H9 (cell line): ENCODE measurements around the gene GALNT5. TPM values are rescaled to one million over a fixed set of nuclear protein-coding genes. Genes with fewer than 3 reads are reported as not detected.

ENCODE experiments used
- DNase-seq: peaks from one replicate; pipeline ENCODE4 v3.0.0-alpha.2; 2017
- H2AFZ ChIP-seq: one replicate; pipeline ENCODE4 v1.6.1; 2013; ENCODE audit warnings: mild to moderate bottlenecking, low read length, control low read depth, moderate library complexity
- H2AK5ac ChIP-seq: 2 replicates; pipeline ENCODE4 v1.6.1; 2013; ENCODE audit warnings: low read length, control low read depth, mixed read lengths; ENCODE audit not compliant: insufficient read length
- H2BK120ac ChIP-seq: one replicate; pipeline ENCODE4 v1.6.1; 2013; ENCODE audit warnings: low read depth, mild to moderate bottlenecking, low read length, control low read depth, inconsistent platforms; ENCODE audit not compliant: poor library complexity, severe bottlenecking
- H2BK12ac ChIP-seq: 2 replicates; pipeline ENCODE4 v1.6.1; 2013; ENCODE audit warnings: low read length, control low read depth, mixed read lengths, low read depth; ENCODE audit not compliant: insufficient read length
- H2BK15ac ChIP-seq: 2 replicates; pipeline ENCODE4 v1.6.1; 2013; ENCODE audit warnings: low read depth, low read length, control low read depth
- H2BK20ac ChIP-seq: one replicate; pipeline ENCODE4 v1.6.1; 2013; ENCODE audit warnings: low read depth, mild to moderate bottlenecking, low read length, control low read depth, inconsistent platforms; ENCODE audit not compliant: poor library complexity, severe bottlenecking
- H2BK5ac ChIP-seq: 2 replicates; pipeline ENCODE4 v1.6.1; 2013; ENCODE audit warnings: low read length, control low read depth, mixed read lengths; ENCODE audit not compliant: insufficient read length
- H3K14ac ChIP-seq: 2 replicates; pipeline ENCODE4 v1.6.1; 2013; ENCODE audit warnings: low read length, control low read depth; ENCODE audit not compliant: insufficient read depth
- H3K18ac ChIP-seq: 2 replicates; pipeline ENCODE4 v1.6.1; 2013; ENCODE audit warnings: low read depth, mild to moderate bottlenecking, mixed read lengths, low read length, control low read depth; ENCODE audit not compliant: insufficient read length
- H3K23ac ChIP-seq: 2 replicates; pipeline ENCODE4 v1.6.1; 2013; ENCODE audit warnings: low read length, control low read depth, mixed read lengths, low read depth; ENCODE audit not compliant: insufficient read length
- H3K23me2 ChIP-seq: 2 replicates; pipeline ENCODE4 v1.6.1; 2013; ENCODE audit warnings: low read depth, mild to moderate bottlenecking, mixed read lengths, low read length, control low read depth; ENCODE audit not compliant: insufficient read length, poor library complexity, severe bottlenecking
- H3K27ac ChIP-seq: 2 replicates; pipeline ENCODE4 v1.5.1; 2013; ENCODE audit warnings: low read length, control low read depth, mixed read lengths, low read depth; ENCODE audit not compliant: insufficient read length
- H3K27me3 ChIP-seq: 2 replicates; pipeline ENCODE4 v1.6.1; 2013; ENCODE audit warnings: low read length, control low read depth, inconsistent platforms; ENCODE audit not compliant: insufficient read depth
- H3K4ac ChIP-seq: 2 replicates; pipeline ENCODE4 v1.6.1; 2013; ENCODE audit warnings: low read depth, mild to moderate bottlenecking, control low read depth, inconsistent platforms, low read length, moderate library complexity
- H3K4me1 ChIP-seq: 2 replicates; pipeline ENCODE4 v1.6.1; 2013; ENCODE audit warnings: low read length, control low read depth, inconsistent platforms; ENCODE audit not compliant: insufficient read depth
- H3K4me2 ChIP-seq: 2 replicates; pipeline ENCODE4 v1.6.1; 2013; ENCODE audit warnings: low read length, control low read depth, mixed read lengths; ENCODE audit not compliant: insufficient read length, insufficient read depth
- H3K56ac ChIP-seq: 2 replicates; pipeline ENCODE4 v1.6.1; 2013; ENCODE audit warnings: low read depth, mild to moderate bottlenecking, mixed read lengths, low read length, control low read depth; ENCODE audit not compliant: insufficient read length
- H3K79me1 ChIP-seq: 2 replicates; pipeline ENCODE4 v1.6.1; 2013; ENCODE audit warnings: low read depth, mild to moderate bottlenecking, moderate library complexity, low read length, control low read depth, inconsistent platforms; ENCODE audit not compliant: insufficient read depth, poor library complexity, severe bottlenecking
- H3K79me2 ChIP-seq: 2 replicates; pipeline ENCODE4 v1.6.1; 2013; ENCODE audit warnings: low read length, control low read depth, inconsistent platforms; ENCODE audit not compliant: insufficient read depth
- H3K9ac ChIP-seq: 2 replicates; pipeline ENCODE4 v1.6.1; 2013; ENCODE audit warnings: low read length, control low read depth, mixed read lengths; ENCODE audit not compliant: insufficient read length; ENCODE audit errors: extremely low read depth
- H3K9me3 ChIP-seq: one replicate; pipeline ENCODE4 v1.6.1; 2013; ENCODE audit warnings: low read depth, low read length, inconsistent platforms; ENCODE audit not compliant: control insufficient read depth
- H3T11ph ChIP-seq: one replicate; pipeline ENCODE4 v1.6.1; 2013; ENCODE audit warnings: mild to moderate bottlenecking, low read length, control low read depth, inconsistent platforms
- H4K20me1 ChIP-seq: one replicate; pipeline ENCODE4 v1.6.1; 2013; ENCODE audit not compliant: control insufficient read depth, insufficient read length, insufficient read depth
- H4K5ac ChIP-seq: 2 replicates; pipeline ENCODE4 v1.6.1; 2013; ENCODE audit warnings: low read depth, mild to moderate bottlenecking, mixed read lengths, low read length, control low read depth; ENCODE audit not compliant: insufficient read length
- H4K8ac ChIP-seq: replicated peaks from 2 replicates; pipeline ENCODE4 v1.6.1; 2013; ENCODE audit warnings: low read length, control low read depth, mixed read lengths, low read depth; ENCODE audit not compliant: insufficient read length
- H4K91ac ChIP-seq: 2 replicates; pipeline ENCODE4 v1.6.1; 2013; ENCODE audit warnings: low read depth, mild to moderate bottlenecking, moderate library complexity, mixed read lengths, low read length, control low read depth; ENCODE audit not compliant: insufficient read length
- H3K27ac Mint-ChIP-seq, 3 experiments: 2 replicates in 2 of 3; 3 replicates in 1 of 3; pipeline ENCODE4 v1.8.0; 2020 to 2021; ENCODE audit warnings: mixed read lengths in 3 of 3, mild to moderate bottlenecking in 1 of 3, moderate library complexity in 1 of 3
- H3K27me3 Mint-ChIP-seq: 2 replicates; pipeline ENCODE4 v1.8.0; 2021; ENCODE audit warnings: low read depth, mild to moderate bottlenecking, moderate library complexity, mixed read lengths
- H3K36me3 Mint-ChIP-seq, 3 experiments: 2 replicates in 2 of 3; 3 replicates in 1 of 3; pipeline ENCODE4 v1.8.0; 2020 to 2021; ENCODE audit warnings: low read depth in 3 of 3, mixed read lengths in 3 of 3; ENCODE audit not compliant: insufficient read depth in 1 of 3
- H3K4me1 Mint-ChIP-seq, 2 experiments: 2 replicates each; pipeline ENCODE4 v1.8.0; 2020; ENCODE audit warnings: mixed read lengths in 2 of 2
- H3K4me3 Mint-ChIP-seq, 2 experiments: 2 replicates in 1 of 2; 3 replicates in 1 of 2; pipeline ENCODE4 v1.8.0; 2020 to 2021; ENCODE audit warnings: mild to moderate bottlenecking in 2 of 2, mixed read lengths in 2 of 2, moderate library complexity in 1 of 2
- H3K9me3 Mint-ChIP-seq, 2 experiments: 2 replicates in 1 of 2; 3 replicates in 1 of 2; pipeline ENCODE4 v1.8.0; 2020; ENCODE audit warnings: mild to moderate bottlenecking in 2 of 2, mixed read lengths in 2 of 2, moderate library complexity in 1 of 2
- WGBS: extraction: QIAGEN DNeasy Blood & Tissue Kit; methylation state at CpG from one replicate; pipeline ENCODE4 v1.1.7; 2013; ENCODE audit warnings: missing lambda C conversion rate, low lambda C conversion rate, mixed read lengths; ENCODE audit not compliant: insufficient read length; ENCODE audit errors: extremely low coverage; 5-methylcytosine and 5-hydroxymethylcytosine counted together
- total RNA-seq: library from RNA; stranded (reverse); gene quantifications from 2 replicates; pipeline ENCODE4 v1.2.1, GENCODE V29; 2021
- TF ChIP-seq, protein P1 (sequence below): fragments of 200-600 bp; sonication (generic); conservative IDR thresholded peaks from 3 replicates; pipeline ENCODE4 v1.8.0; 2021; ENCODE audit warnings: antibody characterized with exemption, mild to moderate bottlenecking

GALNT5 gene
- total RNA-seq, 1 experiment from 2014 or later: 0.17 TPM

DNA sequence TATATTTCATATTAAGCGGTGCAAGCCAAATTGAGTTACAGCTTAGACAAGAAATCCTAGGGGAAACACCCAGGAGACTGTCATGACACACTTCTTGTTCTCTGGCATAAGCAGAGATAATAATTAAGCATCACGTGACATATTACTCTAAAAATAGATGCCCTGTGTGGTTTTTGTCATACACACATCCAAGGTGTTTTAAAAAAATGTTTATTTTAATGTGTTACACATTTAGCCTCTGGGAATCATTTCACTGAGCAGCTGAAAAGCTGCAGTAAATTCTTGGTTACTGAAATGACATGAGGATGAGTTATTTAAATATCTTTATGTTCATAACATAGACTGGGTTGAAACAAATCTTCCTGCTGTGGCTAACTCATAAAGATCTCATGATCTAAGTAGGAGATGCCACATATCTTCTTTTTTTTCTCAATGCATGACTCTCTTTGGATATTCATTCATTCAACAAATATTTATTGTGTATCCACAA, 106.2 kb downstream of the GALNT5 start:
- no peak overlapping the region for H3K9ac ChIP-seq
- H3K27ac Mint-ChIP-seq: no peak overlapping the region
- H3K4me1 ChIP-seq: no peaks in the 10 kb centered on the region
- H3K56ac ChIP-seq: no peak overlapping the region
- no peak overlapping the region for H3K27ac ChIP-seq
- no peak overlapping the region for H2BK5ac ChIP-seq
- H2BK20ac ChIP-seq: no peak overlapping the region
- TF ChIP-seq, protein P1, sequence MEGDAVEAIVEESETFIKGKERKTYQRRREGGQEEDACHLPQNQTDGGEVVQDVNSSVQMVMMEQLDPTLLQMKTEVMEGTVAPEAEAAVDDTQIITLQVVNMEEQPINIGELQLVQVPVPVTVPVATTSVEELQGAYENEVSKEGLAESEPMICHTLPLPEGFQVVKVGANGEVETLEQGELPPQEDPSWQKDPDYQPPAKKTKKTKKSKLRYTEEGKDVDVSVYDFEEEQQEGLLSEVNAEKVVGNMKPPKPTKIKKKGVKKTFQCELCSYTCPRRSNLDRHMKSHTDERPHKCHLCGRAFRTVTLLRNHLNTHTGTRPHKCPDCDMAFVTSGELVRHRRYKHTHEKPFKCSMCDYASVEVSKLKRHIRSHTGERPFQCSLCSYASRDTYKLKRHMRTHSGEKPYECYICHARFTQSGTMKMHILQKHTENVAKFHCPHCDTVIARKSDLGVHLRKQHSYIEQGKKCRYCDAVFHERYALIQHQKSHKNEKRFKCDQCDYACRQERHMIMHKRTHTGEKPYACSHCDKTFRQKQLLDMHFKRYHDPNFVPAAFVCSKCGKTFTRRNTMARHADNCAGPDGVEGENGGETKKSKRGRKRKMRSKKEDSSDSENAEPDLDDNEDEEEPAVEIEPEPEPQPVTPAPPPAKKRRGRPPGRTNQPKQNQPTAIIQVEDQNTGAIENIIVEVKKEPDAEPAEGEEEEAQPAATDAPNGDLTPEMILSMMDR: no peak
- H3K4me3 Mint-ChIP-seq: no peak overlapping the region
- no peak overlapping the region for H3K23ac ChIP-seq
- H3K9me3 ChIP-seq: no peaks in the 10 kb centered on the region
- no peak overlapping the region for H2BK120ac ChIP-seq
- no CpG with 5 or more reads among the region's 2 CpGs for WGBS
- H3K79me2 ChIP-seq: no peaks in the 10 kb centered on the region
- H3K4ac ChIP-seq: no peak overlapping the region
- no peak overlapping the region for H4K91ac ChIP-seq
- H2BK15ac ChIP-seq: no peak overlapping the region
- no peak overlapping the region for H4K8ac ChIP-seq
- no peaks in the 10 kb centered on the region for H3K79me1 ChIP-seq
- H3K4me2 ChIP-seq: no peak overlapping the region
- no peak overlapping the region for H2AFZ ChIP-seq
- H4K5ac ChIP-seq: no peak overlapping the region
- no peaks in the 10 kb centered on the region for H4K20me1 ChIP-seq
- H3K27me3 ChIP-seq: no peaks in the 10 kb centered on the region
- H3K18ac ChIP-seq: no peak overlapping the region
- no peaks in the 10 kb centered on the region for H3K23me2 ChIP-seq
- H2BK12ac ChIP-seq: no peak overlapping the region
- H2AK5ac ChIP-seq: no peak overlapping the region
- H3K9me3 Mint-ChIP-seq: peaks cover 24 to 26% of the 10 kb centered on the region in 2 experiments
- H3K4me1 Mint-ChIP-seq: peaks cover 4% of the 10 kb centered on the region in 2 experiments; a peak in 2 of 4 replicates
- peaks cover 7 to 27% (median 16%) of the 10 kb centered on the region in 3 experiments for H3K36me3 Mint-ChIP-seq
- H3T11ph ChIP-seq: no peak overlapping the region
- H3K14ac ChIP-seq: no peak overlapping the region
- no peaks in the 10 kb centered on the region; the same call in none of the 2 replicates for H3K27me3 Mint-ChIP-seq
- DNase-seq: no peak

Other genes with a start within 250 kb of the GALNT5 start
- 0.29 and 0.48 TPM in 2 replicates for gene ERMN, start 68.1 kb downstream of the GALNT5 start, total RNA-seq
- gene CYTIP, start 186.4 kb downstream of the GALNT5 start, total RNA-seq: 0.09 and 0.28 TPM in 2 replicates